Measurements from ENCODE around the gene NISCH.

NISCH gene

DNA sequence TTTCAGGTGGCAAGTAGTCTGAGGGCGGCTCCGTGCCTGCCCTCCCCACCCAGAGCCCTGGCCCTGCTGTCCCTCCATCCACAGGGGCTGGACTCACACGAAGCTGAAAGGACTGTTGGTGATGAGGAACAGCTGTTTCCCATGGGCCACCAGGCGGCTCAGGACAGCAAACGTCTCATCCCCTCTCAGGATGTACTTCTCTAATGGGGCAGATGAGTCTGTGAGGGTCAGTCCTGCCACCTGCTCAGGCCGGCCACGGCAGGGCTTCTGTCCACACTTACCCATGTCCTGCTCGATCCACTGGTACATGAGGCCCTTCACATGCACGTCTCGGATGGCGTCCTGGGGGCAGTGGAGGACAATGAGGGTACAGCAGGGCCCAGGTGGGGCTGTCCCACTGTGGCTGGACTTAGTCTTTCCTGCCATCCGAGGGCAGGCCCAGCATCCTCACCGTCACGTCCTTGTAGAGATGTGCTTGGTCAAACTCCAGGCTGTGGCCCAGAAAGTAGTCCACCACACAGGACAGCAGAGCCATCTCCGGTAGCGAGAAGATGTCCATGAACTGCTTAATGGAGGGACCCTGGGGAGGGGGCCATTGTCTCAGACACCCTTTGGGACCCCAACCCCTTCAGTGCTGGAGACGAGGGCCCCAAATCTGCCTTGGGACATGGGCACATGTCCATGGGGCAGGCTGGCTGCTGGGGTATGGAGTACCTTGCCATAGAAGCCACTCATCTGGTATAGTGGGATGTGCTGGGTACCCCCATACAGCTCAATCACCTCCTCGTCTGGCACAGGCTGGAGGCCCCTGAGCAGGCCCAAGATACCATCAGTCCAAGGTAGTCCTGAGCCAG is 72.6 kb downstream of the NISCH start:
- no peak for DNase-seq

- DNase-seq, result no peak
Measured at GRCh38 chr3:52528586-52529375, 73.4 kb downstream of the NISCH start.

DNA sequence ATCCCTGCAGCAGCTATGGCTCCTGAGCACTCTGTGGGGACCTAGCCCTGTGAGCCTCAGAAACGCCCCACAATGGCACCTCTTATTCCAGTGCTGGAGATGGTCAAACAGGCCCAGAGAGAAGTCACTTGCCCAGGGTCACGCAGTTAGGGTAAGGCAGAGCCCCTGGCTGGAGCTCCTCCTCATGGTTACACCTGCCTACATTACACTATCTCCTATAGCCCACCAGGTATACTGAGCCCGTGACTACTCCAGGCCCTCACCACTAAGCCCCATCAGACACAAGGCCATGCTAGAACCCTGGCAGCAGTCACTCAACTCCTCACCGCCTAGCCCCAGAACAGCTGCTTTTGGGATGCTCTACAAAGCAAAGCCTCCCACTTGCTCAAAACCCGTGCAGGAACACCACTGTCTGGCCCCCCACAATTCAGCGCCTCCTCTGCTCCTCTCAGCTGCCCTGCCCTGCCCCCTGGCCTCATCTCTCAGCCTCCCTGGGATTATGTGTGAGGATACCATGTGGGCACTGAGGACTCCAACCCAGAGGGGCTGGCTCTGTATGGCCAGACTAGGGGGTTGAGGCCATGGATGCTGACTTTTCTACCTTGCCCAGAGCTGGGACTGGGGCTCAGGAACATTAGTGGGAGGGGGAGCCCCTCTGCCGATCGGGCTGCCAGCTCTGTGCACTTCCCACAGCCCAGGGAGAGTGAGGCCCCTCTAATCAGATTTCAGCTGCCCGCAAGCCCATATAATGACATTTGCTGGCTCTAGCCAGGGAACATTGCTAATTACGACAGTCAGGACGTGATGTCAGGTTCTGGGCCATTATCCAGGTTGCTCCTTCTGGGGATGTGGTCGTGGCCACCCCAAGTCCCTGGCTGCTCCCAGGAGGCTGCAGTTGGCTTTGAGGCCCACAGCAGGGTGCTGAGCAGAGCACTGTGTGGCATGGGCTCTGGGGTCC is 74.3 kb downstream of the NISCH start:
- DNase-seq, result no peak

DNA sequence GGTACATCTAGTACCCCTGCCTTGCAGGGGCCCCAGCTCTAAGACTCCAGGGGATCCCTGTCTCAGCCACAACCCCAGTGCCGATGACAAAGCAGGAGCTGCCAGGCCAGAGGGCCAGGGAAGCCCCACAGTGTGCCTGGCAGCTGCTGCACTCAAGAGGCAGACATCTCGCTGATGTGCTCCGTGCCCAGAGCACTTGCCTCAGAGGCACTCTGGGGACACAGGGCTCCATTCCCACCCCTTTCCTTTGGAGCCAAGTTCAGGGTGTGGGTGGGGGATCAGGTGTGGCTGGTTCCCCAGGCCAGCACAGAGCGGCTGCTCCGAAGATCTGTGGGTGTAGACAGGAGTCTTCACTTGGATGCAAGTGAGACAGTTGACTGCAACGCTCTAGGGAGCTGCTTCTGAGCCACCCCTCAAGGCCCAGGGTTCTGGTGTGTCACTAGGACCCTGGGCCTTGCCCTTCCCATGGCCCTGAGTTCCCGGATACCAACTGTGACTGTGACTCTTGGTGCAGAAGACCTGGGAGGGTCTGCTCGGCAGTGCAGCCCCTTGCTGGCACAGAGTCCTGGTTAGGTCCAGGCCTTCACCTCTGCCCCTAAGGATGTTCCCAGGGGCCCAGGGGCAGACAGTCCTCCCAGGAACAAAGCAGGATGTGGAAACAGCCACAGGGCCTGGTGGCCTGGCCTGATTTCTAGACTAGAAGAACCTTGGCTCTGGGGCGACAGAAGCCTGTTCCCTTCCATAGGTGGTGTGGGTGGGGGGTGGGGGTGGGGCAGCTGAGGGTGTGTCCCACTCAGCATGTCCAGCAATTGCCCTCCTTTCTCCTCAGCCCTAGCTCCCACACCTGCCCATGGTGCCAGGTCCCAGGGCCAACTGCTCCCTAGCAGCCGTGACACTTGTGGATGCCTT is 75.8 kb downstream of the NISCH start:
- DNase-seq, result no peak

DNA sequence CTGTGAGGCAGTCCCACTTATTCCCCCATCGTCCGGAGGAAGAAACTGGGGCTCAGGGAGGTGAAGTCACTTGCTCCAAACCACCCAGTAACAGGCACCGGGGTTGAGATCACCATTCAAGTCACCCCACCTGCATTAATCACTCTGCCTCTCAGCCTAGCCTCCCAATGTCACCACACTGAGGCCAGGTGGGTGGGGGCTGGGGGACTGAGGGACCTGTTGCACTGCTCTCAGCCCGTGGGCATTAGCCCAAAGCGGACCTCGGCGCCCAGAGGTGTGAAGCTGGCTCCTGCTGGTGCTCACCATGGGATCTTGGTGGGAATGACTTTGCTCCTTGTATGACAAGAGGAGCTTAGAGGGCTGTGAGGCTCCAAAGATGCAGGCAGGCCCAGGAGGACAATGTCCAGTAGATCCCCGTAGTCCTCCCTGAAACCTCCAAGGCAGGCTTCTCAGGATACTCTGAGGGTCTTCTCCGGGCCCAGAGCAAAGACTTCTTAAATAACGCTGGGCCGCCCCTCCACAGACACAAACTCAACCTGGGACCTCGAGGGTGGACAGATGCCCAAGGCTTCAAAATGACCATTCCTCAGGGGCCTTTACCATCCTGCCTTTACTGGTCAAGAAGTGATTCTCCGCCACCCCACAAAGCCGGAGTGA is 76.6 kb downstream of the NISCH start:
- no peak for DNase-seq

GRCh38 chr3:52532517-52532837 is 77.1 kb downstream of the NISCH start:
- DNase-seq, result no peak

- no peak for DNase-seq
Measured at GRCh38 chr3:52532838-52533622, 77.6 kb downstream of the NISCH start.

DNA sequence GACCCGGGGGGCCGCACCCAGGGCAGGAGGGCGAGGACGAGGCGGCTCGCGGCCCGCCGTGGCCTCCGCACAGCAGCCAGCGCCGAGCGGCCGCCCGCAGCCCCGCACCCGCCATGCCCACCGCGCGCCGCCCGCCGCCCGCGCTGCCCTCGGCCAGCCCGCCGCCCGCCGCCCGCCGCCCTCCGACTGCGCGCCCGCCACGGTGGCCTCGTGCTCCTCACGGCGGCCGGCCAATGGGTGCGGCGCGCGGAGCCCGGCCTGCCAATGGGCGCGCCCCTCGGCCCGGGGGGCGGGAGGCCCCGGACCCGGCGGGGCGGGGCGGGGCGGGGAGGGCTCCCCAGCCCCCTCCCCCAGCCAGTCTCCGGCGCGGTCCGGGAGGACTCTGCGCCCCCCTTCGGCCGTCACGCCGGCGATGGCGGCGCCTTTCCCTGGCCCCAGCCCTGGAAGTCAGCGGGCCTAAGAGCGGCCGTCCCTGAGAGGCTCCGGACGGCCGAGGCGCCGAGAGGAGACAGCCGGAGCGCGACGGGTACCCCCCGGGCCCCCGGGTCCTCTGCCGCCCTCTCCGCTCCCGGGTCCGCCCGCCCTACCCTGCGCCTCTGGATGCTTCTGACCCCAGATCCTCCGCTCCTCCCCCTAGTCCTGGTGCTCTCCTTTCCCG is 78.3 kb downstream of the NISCH start, which contains the start of gene NT5DC2:
Gene NT5DC2 (minus strand): TSS at position 235 of the 658 bp plus-strand sequence. CDS start 120 bp downstream, at position 115.
- DNase-seq, result no peak

- DNase-seq, result no peak
Measured at GRCh38 chr3:52534281-52535183, 79.1 kb downstream of the NISCH start.

- DNase-seq, result no peak
Measured at GRCh38 chr3:52535411-52536111, 80.2 kb downstream of the NISCH start.

DNA sequence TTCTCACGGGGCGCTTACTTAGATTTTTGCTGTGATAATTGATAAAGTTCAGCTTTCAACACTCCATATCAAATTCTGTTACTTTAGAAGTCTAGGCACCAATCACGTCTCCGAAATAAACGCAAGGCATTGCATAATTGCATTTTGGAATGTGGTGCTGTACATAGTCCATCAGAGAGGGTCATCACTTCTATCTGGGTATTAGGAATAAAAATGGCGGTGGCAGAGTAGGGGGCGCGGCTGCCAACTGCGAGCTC is 80.6 kb downstream of the NISCH start:
- no peak for DNase-seq

DNA sequence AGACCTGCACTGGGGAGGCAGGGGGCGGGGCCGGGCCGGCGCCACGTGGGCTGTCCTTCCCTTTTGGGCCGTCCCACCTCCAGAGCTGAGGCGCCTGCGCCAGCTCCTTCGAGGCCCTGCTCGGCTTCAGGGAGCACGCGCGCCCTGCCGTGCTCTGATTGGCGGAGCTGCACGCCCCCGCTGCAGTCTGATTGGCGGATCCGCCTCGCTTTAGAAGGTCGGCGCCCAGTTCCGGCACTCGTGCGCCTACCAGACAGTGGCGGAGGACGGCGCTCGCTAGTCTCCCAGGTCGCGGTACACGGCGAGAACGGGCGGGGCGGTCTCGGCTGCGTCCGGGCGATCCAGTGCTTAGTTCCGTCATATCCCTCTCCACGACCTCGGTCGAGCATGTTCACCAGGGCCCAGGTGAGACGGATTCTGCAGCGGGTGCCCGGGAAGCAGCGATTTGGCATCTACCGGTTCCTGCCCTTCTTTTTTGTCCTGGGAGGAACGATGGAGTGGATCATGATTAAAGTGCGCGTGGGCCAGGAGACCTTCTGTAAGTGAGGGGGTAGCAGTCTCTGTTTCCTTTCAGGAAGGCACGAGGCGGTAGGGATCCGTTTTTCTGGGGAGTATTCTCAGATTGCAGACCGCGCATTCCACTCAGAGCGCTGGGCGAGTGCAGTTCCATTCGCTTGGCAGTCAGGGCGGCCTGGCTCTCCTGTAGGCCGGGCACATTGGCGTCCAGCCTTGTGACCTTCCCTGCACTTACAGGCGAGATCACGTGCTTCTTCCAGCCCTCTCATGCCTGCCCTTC is 81.2 kb downstream of the NISCH start, which contains the start of gene UQCC5:
Gene UQCC5 (plus strand): TSS at position 237 of the 796 bp plus-strand sequence. CDS start 151 bp downstream, at position 388.
- DNase-seq, result peak; percentile 85

DNA sequence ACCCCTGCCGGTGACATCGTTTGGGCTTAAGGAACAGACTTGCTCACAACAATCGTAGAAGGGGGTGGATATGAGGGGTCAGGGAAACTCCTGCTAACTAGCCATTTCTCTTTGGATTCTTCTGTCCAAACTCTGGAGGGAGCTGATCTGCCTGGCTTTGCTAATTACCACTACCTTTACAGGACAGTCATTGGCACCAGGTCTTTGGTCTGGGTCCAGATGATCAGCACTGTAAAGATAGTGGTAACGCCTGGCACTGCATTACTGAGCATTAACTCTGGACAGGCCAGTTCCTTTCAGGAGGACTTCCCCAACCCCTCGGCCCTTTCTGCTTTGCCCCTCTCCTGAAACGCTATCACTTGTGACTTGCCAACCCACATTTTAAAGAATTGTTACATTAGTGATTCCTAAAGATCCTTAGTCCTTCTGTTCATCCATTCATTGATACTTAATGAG is 81.8 kb downstream of the NISCH start:
- no peak for DNase-seq

DNA sequence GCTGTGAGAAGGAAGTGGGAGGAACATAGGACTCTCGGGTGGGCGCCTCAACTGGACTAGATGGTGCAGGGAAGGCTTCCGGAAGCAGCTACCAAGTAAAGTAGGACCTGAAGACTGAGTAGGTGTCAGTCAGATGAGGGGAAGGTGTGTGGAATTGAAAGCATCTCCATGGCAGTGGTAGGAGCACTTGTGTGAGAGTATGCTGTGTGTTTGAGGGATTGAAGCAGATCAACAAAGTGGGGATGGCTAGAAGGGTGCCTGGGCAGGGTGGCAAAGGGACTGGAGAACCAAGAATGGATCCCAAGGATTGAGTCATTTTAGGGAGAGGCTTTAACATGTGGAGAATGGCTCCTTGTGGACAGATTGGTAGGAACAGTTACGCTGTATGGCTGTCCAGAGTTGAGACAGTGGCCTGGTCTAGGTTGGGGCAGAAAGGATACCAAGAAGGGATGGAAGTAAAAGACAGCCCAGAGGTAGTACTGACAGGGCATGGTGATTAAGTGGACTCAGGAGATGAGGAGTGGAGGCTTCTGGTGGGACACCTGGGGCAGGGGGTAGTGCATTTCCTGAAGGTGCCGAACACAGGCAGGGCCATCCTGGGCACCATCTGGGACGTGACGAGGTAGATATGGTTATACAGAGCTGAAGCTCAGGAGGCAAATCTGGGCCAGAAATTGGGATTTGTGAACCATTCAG is 82.5 kb downstream of the NISCH start:
- no peak for DNase-seq

- DNase-seq, result no peak
Measured at GRCh38 chr3:52539010-52539653, 83.7 kb downstream of the NISCH start.

DNA sequence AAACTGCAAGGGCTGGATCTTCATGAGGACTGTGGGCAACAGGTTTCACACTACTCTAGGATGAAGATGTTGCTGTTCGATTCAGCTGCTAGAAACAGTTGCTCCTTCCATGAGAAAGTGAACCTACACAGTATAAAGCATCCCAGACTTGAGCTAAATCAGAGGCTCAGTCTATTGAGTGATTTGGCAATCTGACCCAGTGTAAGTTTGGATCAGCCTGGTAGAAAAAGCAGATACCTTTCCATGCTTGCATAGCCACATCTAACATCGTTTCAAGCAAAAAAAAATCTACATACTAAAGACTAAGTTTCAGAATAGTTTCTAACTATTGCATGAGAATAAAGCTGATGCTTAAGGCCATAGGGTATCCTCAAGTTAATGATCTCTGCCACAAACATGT is 85.6 kb downstream of the NISCH start:
- no peak for DNase-seq

Data from NCI-H524 treated with DMSO at 0.1 percent for 48 hours (cell line).